Activated T-helper 17 cell treated with anti-CD3 and anti-CD28 coated beads, Interleukin-2, amount 50 U/mL, for 72 hours (primary cell): ENCODE results near the gene MUC5AC. TPM values are rescaled to one million over a fixed set of nuclear protein-coding genes. Genes with fewer than 3 reads are reported as not detected.
"Not testable (repeated sequence)": the region's sequence is repeated elsewhere in the genome, so short reads cannot be mapped to it uniquely, and the experiment has no call there.

Experiments used
- ATAC-seq: fragments of 150-1000 bp; cut with Tn5 transposase; replicated peaks from 2 replicates; pipeline ENCODE4 v1.10.0; 2021; ENCODE audit warnings: mild to moderate bottlenecking, moderate library complexity
- H3K27ac Mint-ChIP-seq: one replicate; pipeline ENCODE4 v1.8.0; 2022; ENCODE audit warnings: mixed read lengths
- H3K27me3 Mint-ChIP-seq: one replicate; pipeline ENCODE4 v1.8.0; 2022; ENCODE audit warnings: mixed read lengths
- H3K36me3 Mint-ChIP-seq: one replicate; pipeline ENCODE4 v1.8.0; 2022; ENCODE audit warnings: low read depth, mild to moderate bottlenecking, mixed read lengths
- H3K4me1 Mint-ChIP-seq: one replicate; pipeline ENCODE4 v1.8.0; 2022; ENCODE audit warnings: mixed read lengths
- H3K4me3 Mint-ChIP-seq: one replicate; pipeline ENCODE4 v1.8.0; 2022; ENCODE audit warnings: mild to moderate bottlenecking, mixed read lengths
- H3K9me3 Mint-ChIP-seq: one replicate; pipeline ENCODE4 v1.8.0; 2022; ENCODE audit warnings: mixed read lengths
- total RNA-seq, 2 donors: library from RNA; stranded (reverse); gene quantifications; one replicate each; pipeline ENCODE4 v1.2.3, GENCODE V29; 2022

MUC5AC gene
- total RNA-seq, 2 donors from 2014 or later: not detected

DNA sequence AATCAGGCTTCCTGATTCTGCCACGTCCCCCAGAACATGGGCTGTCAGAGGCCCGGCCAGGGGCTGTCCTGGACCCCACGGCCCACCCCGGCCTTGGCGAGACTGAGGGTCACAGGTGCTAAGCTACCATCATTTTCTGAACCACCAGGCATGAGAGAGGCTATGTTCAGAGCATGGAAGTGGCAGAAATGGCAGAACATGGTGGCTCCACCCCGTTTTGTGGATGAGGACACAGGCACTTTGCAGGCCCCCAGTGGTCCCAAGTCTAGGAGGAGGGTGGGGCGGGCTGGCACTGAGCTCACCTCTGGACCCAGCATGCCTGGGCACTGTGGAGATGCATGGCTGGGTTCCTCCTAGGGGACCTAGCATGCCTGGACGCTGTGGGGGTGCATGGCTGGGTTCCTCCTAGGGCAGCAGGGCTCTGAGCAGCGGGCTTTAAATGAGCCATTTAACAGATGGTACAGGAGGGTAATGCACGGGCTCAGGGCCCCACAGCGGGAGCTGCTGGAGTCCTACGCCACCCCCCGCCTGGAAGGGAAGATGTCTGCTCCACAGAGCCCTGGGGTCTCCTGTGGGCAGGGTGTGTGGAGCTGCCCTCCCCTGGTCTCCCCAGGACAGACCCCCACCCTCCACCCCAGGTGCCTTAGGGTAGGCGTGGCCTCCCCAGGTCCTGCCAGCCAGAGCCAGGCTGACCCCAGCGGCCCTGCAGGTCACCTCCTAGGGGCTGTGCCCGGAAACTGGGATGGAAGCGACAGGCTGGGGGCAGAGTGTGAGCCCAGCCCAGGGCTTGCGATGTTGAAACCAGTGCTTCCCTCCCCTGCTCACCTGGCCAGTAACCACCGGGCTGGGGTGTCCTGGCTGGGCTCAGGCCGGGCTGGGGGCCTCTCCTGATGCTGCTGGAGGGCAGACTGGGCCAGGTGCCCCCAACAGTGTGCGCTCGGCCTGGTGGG lies 6.1 kb upstream of the MUC5AC start:
- Mint-ChIP-seq H3K27me3 (peaks cover 12% of the 10 kb centered on the region), H3K36me3 (no peaks in the 10 kb centered on the region), H3K9me3 (no peaks in the 10 kb centered on the region), H3K27ac (no peak overlapping the region), H3K4me3 (no peak overlapping the region), H3K4me1 (peaks cover 5% of the 10 kb centered on the region)
- ATAC-seq: no peak

DNA sequence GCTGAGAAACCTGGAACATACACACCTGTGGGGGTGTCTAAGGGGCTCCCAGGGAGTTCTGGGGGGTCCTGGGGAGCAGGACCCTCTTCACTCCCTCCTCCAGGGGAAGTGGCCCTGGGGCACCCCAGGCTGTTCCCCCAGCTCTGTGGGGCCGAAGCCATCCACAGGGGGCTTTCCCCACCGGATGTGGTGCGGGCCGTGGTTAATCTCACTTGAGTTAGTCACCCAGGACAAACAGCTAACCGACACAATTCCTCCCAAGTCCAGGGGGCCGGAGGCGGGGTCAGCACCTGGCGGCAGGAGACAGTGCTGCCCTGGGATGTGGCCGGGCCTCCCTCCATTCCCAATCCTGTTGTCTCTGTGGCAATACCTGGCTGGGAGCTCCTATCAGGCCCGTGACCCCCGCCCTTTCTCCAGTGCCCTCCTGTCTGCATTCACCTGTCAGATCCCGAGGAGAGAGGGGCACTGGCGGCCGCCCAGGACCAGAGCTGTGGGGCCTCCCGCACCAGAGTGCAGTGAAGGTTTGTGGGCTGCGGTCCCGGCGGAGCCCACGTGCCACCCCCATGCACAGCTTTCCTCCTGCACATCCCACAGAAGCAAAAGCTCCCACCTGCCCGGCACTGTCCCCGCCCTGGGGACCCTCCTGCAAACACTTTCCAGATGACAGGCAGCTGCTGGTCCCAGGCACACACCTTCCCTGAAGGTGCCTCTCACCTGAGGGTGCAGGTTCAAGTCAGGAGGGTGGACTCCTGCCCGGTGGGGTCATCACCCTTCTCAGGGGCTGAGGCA lies 5.2 kb upstream of the MUC5AC start:
- peaks cover 9% of the 10 kb centered on the region for H3K27me3 Mint-ChIP-seq
- no peaks in the 10 kb centered on the region for H3K9me3 Mint-ChIP-seq
- H3K36me3 Mint-ChIP-seq: no peaks in the 10 kb centered on the region
- H3K4me1 Mint-ChIP-seq: peaks cover 4% of the 10 kb centered on the region
- ATAC-seq: peak; percentile 39
- H3K4me3 Mint-ChIP-seq: no peak overlapping the region
- H3K27ac Mint-ChIP-seq: no peak overlapping the region

DNA sequence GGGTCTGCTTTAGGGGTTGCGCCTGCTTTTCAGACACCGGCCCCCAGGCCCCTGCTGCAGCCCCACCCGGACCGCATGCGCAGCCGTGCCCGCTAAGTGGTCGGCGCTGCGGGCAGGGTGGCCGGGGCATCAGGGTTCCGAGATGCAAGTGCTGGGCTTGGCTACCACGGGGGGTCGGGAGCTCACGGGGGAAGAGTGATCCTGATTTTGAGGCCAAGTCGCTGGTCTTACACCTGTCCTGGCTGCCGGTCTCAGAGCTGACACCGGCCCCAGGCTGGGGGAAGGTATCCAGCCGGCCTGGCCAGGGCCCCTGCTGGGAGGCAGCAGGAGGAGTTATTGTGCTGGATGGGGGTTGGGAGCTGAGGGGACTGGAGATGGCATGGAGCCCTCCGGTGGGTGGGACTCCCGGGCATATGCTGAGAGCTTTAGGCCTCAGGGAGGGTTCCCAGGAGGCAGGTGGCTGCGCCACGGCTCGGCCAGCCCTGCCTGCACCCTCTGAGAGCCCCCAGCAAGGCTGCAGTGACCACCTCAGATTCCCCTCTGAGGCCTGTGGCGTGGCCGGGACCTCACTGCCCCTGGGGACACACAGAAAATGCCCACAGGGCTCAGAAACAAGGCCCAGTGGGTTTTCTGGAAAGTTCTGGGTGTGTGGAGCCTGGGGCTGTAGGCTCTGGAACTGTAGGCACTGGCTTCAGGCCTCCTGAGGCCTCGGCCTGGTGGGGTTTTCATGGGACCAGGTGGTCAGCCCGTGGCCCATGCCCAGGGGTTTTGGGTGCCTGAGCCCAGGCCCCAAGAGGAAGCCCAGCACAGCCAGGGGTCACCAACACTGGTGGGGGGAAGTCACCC lies 4.4 kb upstream of the MUC5AC start:
- no peak overlapping the region for H3K27ac Mint-ChIP-seq
- no peak for ATAC-seq
- peaks cover 4% of the 10 kb centered on the region for H3K27me3 Mint-ChIP-seq
- no peak overlapping the region for H3K4me3 Mint-ChIP-seq
- no peaks in the 10 kb centered on the region for H3K9me3 Mint-ChIP-seq
- H3K36me3 Mint-ChIP-seq: no peaks in the 10 kb centered on the region
- H3K4me1 Mint-ChIP-seq: no peaks in the 10 kb centered on the region

DNA sequence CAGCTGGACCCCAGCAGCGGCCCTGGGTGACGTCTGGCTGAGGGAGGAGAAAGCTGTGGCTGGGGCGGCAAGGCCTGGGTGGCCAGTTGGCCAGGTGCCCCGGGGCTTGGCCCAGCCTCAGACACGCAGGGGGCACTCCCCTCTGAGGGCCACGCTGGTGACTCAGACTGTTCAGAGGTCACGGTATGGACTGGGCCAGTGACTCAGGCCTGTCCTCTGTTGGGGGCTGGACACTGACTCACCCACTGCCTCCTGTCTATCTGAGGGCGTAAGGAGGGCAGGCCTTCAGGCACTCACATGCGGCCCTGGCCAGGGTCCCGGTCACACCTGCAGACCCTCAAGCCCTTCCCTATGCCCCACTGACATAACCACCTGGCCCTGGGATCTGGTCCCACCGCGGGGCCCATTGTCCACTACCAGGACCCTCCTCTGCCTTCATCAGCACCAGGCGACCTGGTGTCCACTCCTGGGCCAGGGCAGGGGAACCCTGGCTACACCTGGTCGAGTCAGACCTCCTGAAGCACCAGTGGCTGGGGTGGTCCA lies 3.7 kb upstream of the MUC5AC start:
- no peak overlapping the region for H3K27ac Mint-ChIP-seq
- no peak for ATAC-seq
- peaks cover 4% of the 10 kb centered on the region for H3K27me3 Mint-ChIP-seq
- no peaks in the 10 kb centered on the region for H3K4me1 Mint-ChIP-seq
- H3K9me3 Mint-ChIP-seq: no peaks in the 10 kb centered on the region
- no peak overlapping the region for H3K4me3 Mint-ChIP-seq
- H3K36me3 Mint-ChIP-seq: no peaks in the 10 kb centered on the region

DNA sequence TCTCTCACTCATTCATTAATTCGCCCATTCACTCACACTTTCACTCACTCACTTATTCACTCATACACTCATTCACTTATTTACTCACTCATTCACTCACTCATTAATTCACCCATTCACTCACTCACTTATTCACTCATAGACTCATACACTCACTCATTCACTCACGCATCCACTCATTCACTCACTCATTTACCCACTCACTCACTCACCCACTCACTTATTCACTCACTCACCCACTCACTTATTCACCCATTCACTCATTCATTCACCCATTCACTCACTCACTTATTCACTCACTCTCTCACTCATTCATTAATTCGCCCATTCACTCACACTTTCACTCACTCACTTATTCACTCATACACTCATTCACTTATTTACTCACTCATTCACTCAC lies 3.1 kb upstream of the MUC5AC start:
- not testable (repeated sequence) for H3K36me3 Mint-ChIP-seq, H3K4me3 Mint-ChIP-seq, ATAC-seq, H3K27ac Mint-ChIP-seq, H3K27me3 Mint-ChIP-seq, H3K9me3 Mint-ChIP-seq, H3K4me1 Mint-ChIP-seq

DNA sequence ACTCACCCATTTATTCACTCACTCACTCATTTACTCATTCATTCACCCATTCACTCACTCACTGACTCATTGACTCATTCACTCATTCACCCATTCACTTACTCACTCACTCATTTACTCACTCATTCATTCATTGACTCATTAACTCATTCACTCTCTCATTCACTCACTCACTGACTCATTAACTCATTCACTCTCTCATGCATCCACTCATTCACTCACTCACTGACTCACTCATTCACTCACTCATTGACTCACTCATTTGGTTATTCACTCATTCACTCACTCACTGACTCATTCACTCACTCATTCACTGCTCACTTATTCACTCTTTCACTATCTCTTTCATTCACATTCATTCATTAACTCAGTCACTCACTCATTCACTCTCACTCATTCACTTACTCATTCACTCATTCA lies 2.5 kb upstream of the MUC5AC start:
- peaks cover 4% of the 10 kb centered on the region for H3K27me3 Mint-ChIP-seq
- H3K9me3 Mint-ChIP-seq: no peaks in the 10 kb centered on the region
- H3K4me1 Mint-ChIP-seq: no peaks in the 10 kb centered on the region
- ATAC-seq: peak; percentile 67
- no peak overlapping the region for H3K27ac Mint-ChIP-seq
- no peak overlapping the region for H3K4me3 Mint-ChIP-seq
- no peaks in the 10 kb centered on the region for H3K36me3 Mint-ChIP-seq

DNA sequence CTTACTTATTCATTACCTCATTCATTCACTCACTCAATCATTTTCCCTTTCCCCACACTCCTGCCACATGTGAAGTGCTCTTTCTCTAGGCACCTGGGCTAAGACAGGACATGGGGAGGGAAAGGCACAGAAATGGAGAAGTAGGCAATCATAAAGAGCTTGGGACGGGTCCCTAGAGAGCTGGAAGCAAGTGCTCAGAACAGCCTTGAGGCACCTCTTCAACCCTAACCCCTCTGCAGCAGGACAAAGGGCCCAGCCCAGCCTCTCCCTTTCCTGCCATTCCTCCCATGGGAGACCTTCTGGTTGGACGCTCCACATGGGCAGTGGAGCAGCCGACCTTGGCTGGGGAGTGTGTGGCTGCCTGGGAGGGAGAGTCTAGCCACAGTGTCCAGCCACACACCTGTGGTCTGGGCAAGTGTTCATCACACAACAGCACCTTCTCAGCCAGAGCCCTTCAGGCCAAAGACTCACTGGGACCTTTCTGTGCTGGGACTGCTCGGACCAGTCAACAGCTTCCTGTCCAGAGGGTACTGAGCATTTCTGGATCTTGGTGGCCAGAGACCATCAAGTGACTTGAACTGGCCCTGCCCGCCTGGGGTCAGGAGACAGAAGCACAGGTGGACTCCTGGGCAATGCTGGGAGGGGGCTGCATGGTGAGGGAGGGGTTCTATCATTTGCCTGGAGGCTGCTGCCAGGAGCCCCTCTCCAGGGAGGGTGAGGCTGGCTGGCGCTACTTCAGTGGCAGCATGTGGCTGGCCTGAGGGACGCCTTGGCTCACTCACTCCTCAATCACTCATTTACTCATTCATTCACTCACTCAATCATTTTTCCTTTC lies 1.0 kb upstream of the MUC5AC start:
- H3K4me3 Mint-ChIP-seq: no peak overlapping the region
- no peaks in the 10 kb centered on the region for H3K9me3 Mint-ChIP-seq
- no peaks in the 10 kb centered on the region for H3K27me3 Mint-ChIP-seq
- H3K36me3 Mint-ChIP-seq: no peaks in the 10 kb centered on the region
- H3K27ac Mint-ChIP-seq: no peak overlapping the region
- ATAC-seq: no peak
- H3K4me1 Mint-ChIP-seq: no peaks in the 10 kb centered on the region

DNA sequence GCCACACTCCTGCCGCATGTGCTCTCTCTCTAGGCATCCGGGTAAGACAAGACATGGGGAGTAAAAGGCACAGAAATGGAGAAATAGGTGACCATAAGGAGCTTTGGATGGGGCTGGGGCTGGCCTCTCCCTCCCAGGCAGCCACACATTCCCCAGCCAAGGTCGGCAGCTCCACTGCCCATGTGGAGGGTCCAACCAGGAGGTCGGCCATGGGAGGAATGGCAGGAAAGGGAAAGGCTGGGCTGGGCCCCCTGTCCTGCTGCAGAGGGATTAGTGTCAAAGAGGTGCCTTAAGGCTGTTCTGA lies 460 bp upstream of the MUC5AC start:
- Mint-ChIP-seq H3K4me3 (no peak overlapping the region), H3K4me1 (no peaks in the 10 kb centered on the region), H3K27ac (no peak overlapping the region), H3K9me3 (no peaks in the 10 kb centered on the region), H3K27me3 (no peaks in the 10 kb centered on the region), H3K36me3 (no peaks in the 10 kb centered on the region)
- ATAC-seq: no peak

DNA sequence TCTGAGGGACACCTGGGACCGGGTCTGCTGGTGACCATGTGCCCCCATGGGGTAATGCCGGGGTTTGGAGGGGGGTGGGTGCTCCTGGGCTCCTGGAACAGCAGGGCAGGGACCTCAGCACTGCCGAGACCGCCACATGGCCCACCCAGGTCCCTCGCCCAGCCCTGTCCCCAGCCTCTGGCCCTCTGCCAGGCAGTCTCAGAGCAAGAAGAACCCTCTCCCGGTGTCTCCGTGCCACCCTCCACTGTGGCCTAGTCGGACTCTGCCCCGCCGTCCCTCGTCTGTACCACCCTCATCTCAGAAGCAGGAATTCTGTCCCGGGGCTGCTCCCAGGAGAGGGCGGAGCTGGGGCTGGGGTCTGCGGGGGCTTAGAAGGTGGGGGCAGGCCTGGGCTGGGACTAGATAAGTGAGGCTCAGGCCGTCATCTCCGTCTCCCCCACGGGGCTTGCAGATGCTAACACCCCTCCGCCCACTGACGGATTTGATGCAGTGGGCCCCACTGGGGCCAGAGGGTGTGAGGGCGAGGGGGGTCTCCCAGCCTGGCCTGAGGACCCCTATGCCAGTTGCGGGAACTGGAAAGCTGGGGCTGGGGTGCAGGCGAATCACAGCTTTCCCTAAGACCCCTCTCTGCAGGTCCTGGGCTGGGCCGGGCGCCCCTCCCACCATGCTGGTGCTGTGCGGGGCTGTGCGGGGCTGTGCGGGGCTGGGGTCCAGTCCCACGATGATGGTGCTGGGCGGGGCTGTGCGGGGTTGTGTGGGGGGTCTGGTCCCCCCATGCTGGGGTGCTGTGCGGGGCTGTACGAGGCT lies 1.1 kb downstream of the MUC5AC start:
- H3K4me1 Mint-ChIP-seq: no peaks in the 10 kb centered on the region
- no peaks in the 10 kb centered on the region for H3K27me3 Mint-ChIP-seq
- H3K4me3 Mint-ChIP-seq: no peak overlapping the region
- H3K9me3 Mint-ChIP-seq: no peaks in the 10 kb centered on the region
- no peak for ATAC-seq
- H3K27ac Mint-ChIP-seq: no peak overlapping the region
- no peaks in the 10 kb centered on the region for H3K36me3 Mint-ChIP-seq

DNA sequence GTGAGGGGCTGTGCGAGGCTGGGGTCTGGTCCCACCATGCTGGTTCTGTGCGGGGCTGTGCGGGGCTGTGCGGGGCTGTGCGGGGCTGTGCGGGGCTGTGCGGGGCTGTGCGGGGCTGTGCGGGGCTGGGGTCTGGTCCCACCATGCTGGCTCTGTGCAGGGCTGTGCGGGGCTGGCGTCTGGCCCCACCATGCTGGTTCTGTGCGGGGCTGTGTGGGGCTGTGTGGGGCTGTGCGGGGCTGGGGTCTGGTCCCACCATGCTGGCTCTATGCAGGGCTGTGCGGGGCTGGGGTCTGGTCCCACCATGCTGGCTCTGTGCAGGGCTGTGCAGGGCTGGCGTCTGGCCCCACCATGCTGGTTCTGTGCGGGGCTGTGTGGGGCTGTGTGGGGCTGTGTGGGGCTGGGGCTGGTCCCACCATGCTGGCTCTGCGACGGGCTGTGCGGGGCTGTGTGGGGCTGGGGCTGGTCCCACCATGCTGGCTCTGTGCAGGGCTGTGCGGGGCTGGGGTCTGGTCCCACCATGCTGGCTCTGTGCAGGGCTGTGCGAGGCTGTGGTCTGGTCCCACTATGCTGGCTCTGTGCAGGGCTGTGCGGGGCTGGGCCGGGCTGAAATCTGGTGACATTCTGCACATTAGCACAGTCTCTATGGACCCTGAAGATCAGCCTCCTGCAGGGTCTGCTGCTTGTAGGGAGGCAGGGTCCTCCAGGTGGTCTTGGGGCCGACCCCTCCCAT lies 1.9 kb downstream of the MUC5AC start:
- H3K4me3 Mint-ChIP-seq: not testable (repeated sequence)

DNA sequence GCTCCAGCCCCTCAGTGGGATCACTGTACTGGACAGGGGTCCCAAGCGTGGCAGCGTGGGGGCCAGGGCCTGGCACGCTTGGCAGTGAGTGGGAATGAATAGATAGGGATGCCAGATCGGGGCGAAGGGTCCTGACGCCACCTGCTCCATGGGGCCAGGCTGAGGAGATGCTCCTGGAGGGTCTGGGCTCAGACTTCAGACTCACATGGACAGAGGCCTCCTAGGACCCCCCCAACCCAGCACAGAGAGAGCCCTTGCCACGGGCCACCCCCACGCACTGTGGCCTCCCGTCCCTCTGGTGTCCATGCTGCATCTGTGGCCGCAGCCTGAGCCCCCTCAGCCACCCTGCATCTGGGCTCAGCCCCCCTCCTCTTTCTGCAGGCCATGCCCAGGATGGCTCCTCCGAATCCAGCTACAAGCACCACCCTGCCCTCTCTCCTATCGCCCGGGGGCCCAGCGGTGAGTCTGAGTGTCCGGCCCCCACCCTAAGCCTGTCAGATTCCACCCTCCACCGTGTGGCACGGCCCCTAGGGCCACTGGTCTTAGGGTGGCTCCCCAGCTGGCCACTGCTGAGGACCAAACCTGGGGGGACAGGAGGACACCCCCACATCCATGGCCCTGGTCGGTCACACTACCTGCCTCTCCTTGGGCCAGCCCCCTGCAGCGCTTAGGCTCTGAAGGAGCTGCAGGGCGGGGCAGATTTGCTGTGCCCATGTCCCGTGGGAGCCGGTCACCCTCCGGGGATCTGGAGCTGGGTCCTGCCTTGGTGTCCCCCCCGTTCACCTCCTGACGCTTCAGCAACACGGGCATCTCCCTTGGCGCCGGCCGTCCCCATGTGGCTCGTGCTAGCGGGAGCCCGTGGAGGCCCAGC lies 2.7 kb downstream of the MUC5AC start:
- no peaks in the 10 kb centered on the region for H3K9me3 Mint-ChIP-seq
- H3K36me3 Mint-ChIP-seq: no peaks in the 10 kb centered on the region
- no peak overlapping the region for H3K27ac Mint-ChIP-seq
- H3K27me3 Mint-ChIP-seq: no peaks in the 10 kb centered on the region
- no peak for ATAC-seq
- H3K4me3 Mint-ChIP-seq: no peak overlapping the region
- no peaks in the 10 kb centered on the region for H3K4me1 Mint-ChIP-seq

More for the DNA sequence above, 1.9 kb downstream of the MUC5AC start:
- H3K36me3 Mint-ChIP-seq, H3K27ac Mint-ChIP-seq, H3K4me1 Mint-ChIP-seq, H3K9me3 Mint-ChIP-seq, H3K27me3 Mint-ChIP-seq, ATAC-seq: not testable (repeated sequence)
